ENCODE results near the gene TBC1D22A.

TBC1D22A gene

GRCh38 chr22:47189056-47189916 lies 426.8 kb downstream of the TBC1D22A start:
- no peak for DNase-seq (ENCODE audit: low spot score)

GRCh38 chr22:47190276-47190956 lies 428.0 kb downstream of the TBC1D22A start:
- DNase-seq (ENCODE audit: low spot score) = no peak

- no peak for DNase-seq (ENCODE audit: low spot score)
These were observed 428.7 kb downstream of the TBC1D22A start for GRCh38 chr22:47190957-47191670.

GRCh38 chr22:47191671-47192650 lies 429.5 kb downstream of the TBC1D22A start:
- DNase-seq (ENCODE audit: low spot score) = no peak

GRCh38 chr22:47192651-47193437 lies 430.4 kb downstream of the TBC1D22A start:
- no peak for DNase-seq (ENCODE audit: low spot score)

- DNase-seq (ENCODE audit: low spot score) = no peak
These were observed 431.3 kb downstream of the TBC1D22A start for GRCh38 chr22:47193606-47194329.

- no peak for DNase-seq (ENCODE audit: low spot score)
These were observed 432.2 kb downstream of the TBC1D22A start for GRCh38 chr22:47194476-47195155.

- no peak for DNase-seq (ENCODE audit: low spot score)
These were observed 432.7 kb downstream of the TBC1D22A start for GRCh38 chr22:47195156-47195483.

GRCh38 chr22:47195484-47196165 lies 433.2 kb downstream of the TBC1D22A start:
- no peak for DNase-seq (ENCODE audit: low spot score)

GRCh38 chr22:47196166-47196849 lies 433.9 kb downstream of the TBC1D22A start:
- no peak for DNase-seq (ENCODE audit: low spot score)

- no peak for DNase-seq (ENCODE audit: low spot score)
These were observed 434.7 kb downstream of the TBC1D22A start for GRCh38 chr22:47196881-47197772.

- no peak for DNase-seq (ENCODE audit: low spot score)
These were observed 435.5 kb downstream of the TBC1D22A start for GRCh38 chr22:47197773-47198500.

GRCh38 chr22:47198801-47199251 lies 436.4 kb downstream of the TBC1D22A start:
- DNase-seq (ENCODE audit: low spot score) = no peak

- DNase-seq (ENCODE audit: low spot score) = no peak
These were observed 437.0 kb downstream of the TBC1D22A start for GRCh38 chr22:47199261-47199978.

- no peak for DNase-seq (ENCODE audit: low spot score)
These were observed 437.5 kb downstream of the TBC1D22A start for GRCh38 chr22:47199979-47200272.

Measured in CD4-positive, alpha-beta T cell treated with Interleukin-2 at 100 ng/mL for 4 hours (primary cell).